ENCODE measurements around the gene PSMG2.

Gene PSMG2

DNA sequence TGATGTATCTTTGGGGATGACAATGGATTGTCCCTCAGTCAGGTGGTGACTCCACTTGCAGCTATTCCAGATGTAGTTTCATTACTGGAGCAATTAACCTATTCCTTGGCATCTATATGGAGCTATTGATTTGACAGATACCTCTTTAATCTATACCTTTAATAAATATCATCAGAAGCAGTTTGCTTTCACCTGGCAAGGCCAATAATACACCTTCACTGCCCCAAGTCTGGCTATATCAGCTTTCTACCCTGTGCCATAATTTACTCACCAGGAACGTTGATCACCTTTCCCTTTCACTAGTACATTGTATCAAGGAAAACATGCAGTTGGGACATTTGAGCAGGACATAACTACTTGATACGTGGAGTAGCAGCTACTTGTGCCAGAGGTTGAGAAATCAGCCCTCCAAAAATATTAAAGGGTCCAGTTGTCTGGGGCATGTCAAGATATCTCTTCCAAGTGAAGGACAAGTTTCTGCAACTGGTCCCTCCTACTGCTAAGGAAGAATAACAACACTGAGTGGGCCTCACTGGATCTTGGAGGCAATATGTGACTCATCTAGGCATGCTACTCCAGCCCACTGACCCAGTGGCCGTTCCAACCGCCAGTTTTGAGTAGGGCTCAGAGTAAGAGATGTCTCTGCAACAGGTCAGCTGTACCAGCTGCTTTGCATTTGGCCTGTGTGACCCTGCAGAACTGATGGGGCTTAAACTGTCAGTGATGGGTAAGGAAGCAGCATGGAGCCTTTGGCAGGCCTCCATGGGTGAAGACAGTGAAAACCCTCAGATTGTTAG is 67.0 kb downstream of the PSMG2 start:
- TF ChIP-seq, protein P1, sequence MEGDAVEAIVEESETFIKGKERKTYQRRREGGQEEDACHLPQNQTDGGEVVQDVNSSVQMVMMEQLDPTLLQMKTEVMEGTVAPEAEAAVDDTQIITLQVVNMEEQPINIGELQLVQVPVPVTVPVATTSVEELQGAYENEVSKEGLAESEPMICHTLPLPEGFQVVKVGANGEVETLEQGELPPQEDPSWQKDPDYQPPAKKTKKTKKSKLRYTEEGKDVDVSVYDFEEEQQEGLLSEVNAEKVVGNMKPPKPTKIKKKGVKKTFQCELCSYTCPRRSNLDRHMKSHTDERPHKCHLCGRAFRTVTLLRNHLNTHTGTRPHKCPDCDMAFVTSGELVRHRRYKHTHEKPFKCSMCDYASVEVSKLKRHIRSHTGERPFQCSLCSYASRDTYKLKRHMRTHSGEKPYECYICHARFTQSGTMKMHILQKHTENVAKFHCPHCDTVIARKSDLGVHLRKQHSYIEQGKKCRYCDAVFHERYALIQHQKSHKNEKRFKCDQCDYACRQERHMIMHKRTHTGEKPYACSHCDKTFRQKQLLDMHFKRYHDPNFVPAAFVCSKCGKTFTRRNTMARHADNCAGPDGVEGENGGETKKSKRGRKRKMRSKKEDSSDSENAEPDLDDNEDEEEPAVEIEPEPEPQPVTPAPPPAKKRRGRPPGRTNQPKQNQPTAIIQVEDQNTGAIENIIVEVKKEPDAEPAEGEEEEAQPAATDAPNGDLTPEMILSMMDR (IDR thresholded peaks at IDR 0.05; ENCODE audit: low read depth, low read length), result no peak
- no peak for DNase-seq (ENCODE audit: low read depth in 2 of 2)
- no peak overlapping the region for H3K4me3 ChIP-seq (replicated peaks in 1 of 2; ENCODE audit: low read depth in 2 of 2, low read length in 2 of 2)

DNA sequence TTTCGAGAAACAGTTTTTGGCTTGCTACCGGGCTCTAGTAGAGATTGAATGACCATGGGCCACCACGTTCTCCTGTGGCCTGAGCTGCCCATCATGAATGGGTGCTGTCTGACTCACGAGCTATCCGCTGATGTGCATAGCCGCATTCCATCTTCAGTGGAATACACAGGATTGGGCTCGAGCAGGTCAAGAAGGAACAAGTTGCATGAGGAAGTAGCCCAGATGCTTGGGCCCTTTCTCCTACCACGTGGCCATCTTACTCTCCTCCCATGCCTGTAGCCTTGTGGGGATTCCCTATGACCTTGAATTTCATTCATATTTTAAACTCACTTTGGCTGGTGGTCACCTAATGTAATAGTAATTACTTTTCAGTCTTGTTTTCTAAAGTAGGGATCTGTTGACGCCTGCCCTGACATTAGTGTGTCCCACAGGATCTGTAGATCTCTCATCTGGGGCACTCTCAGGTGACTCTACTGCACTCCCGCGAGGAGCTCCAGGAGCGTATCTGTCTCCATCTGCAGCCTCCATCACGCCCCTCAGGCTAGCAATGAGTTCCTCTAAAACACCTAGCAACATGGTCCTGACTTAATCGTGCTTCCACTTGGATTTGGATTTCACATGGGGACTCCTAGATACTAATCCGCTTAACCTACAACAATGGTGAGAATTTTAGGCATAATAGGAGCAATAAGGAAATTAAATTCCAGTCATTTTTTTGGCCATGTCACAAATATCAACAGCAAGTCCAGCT is 67.8 kb downstream of the PSMG2 start:
- no peak for DNase-seq (ENCODE audit: low read depth in 2 of 2)
- TF ChIP-seq, protein P1 (IDR thresholded peaks at IDR 0.05; ENCODE audit: low read depth, low read length), result no peak
- no peak overlapping the region for H3K4me3 ChIP-seq (replicated peaks in 1 of 2; ENCODE audit: low read depth in 2 of 2, low read length in 2 of 2)

DNA sequence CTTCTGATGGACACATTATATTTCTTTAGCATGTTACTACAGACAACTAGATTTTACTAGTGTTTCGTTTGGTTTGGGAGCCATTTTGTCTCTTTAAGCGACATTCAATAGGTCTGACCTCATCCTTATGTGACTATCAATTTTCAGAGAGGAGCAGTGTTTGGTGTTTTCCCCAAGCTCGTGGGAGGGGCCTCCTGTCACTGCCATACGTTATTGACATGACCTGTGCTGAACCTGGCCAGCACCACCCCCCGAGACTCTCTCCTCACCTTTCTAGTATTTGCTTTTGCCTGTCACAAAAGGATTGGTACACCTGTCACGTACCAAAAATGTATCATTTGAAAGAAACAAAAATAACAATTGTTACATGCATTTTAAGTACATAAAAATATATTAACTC is 69.3 kb downstream of the PSMG2 start:
- no peak overlapping the region for H3K4me3 ChIP-seq (replicated peaks in 1 of 2; ENCODE audit: low read depth in 2 of 2, low read length in 2 of 2)
- DNase-seq (ENCODE audit: low read depth in 2 of 2), result no peak
- TF ChIP-seq, protein P1 (IDR thresholded peaks at IDR 0.05; ENCODE audit: low read depth, low read length), result no peak

DNA sequence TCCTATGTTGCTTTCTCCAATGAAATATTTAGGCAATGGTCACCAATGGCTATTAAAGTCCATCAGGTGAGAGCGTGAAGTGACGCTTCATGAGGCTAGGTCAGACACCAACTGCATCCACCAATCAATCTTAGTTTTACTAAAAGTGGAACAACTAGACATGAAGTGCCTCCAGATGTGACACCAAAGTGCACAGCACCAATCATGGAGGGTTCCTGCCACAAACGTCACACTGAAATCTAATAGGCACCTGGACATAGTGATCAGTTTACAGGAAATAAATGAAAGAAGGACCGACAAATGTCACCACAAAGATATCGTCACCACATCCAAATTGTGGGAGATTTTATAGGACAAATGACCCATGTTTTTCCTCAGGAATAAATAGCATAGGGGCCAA is 70.5 kb downstream of the PSMG2 start:
- no peak overlapping the region for H3K4me3 ChIP-seq (replicated peaks in 1 of 2; ENCODE audit: low read depth in 2 of 2, low read length in 2 of 2)
- TF ChIP-seq, protein P1 (IDR thresholded peaks at IDR 0.05; ENCODE audit: low read depth, low read length), result no peak
- DNase-seq (ENCODE audit: low read depth in 2 of 2), result no peak

DNA sequence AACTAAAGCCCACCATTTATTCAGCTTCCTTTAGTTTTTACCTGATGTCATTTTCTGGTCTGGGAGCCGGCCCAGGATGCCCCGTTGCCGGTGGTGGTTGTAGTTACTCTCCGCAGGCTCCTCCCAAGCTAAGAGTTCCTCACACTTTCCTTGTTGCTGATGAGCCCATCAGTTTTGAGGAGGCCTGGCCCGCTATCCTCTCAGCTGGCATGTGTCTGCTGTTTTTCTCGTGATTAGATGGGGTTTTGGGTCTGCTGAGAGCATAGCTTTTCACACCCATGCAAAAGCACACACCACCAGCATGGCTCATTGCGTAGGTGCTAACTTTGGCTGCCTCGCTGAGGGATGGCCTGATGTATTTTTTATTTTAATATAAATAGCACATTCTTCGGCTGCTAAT is 72.1 kb downstream of the PSMG2 start:
- TF ChIP-seq, protein P1 (IDR thresholded peaks at IDR 0.05; ENCODE audit: low read depth, low read length), result no peak
- peak in 1 of 2 donors; percentile 25 for DNase-seq (ENCODE audit: low read depth in 2 of 2)
- H3K4me3 ChIP-seq (replicated peaks in 1 of 2; ENCODE audit: low read depth in 2 of 2, low read length in 2 of 2), result no peak overlapping the region
